ENCODE results near the gene NOTCH2. TPM values are rescaled to one million over a fixed set of nuclear protein-coding genes. Genes with fewer than 3 reads are reported as not detected.

Gene NOTCH2
- total RNA-seq = 163 TPM

GRCh38 chr1:120069067-120069919, at the start of gene NOTCH2:
Gene NOTCH2, minus strand, starts transcription at chr1:120069662. Its CDS starts 256 bp downstream, at chr1:120069406.

GRCh38 chr1:119896303-119896702, 173.2 kb downstream of the NOTCH2 start, which contains the start of gene ADAM30:
Gene ADAM30, minus strand, starts transcription at chr1:119896515. Its CDS starts 179 bp downstream, at chr1:119896336.

Other genes with a start within 250 kb of the NOTCH2 start
- not detected for gene ADAM30, start 173.1 kb downstream of the NOTCH2 start, total RNA-seq
- 47.1 TPM for gene SEC22B, start 106.9 kb upstream of the NOTCH2 start, total RNA-seq